Inferior parietal cortex (tissue), 1 donor: ENCODE results near the gene CNTNAP4.

Source experiments
- DNase-seq: peaks from one replicate; pipeline ENCODE4 v3.0.0-alpha.2; 2016; ENCODE audit errors: extremely low spot score

CNTNAP4 gene

GRCh38 chr16:76579277-76579922 is 302.2 kb downstream of the CNTNAP4 start:
- no peak for DNase-seq

DNA sequence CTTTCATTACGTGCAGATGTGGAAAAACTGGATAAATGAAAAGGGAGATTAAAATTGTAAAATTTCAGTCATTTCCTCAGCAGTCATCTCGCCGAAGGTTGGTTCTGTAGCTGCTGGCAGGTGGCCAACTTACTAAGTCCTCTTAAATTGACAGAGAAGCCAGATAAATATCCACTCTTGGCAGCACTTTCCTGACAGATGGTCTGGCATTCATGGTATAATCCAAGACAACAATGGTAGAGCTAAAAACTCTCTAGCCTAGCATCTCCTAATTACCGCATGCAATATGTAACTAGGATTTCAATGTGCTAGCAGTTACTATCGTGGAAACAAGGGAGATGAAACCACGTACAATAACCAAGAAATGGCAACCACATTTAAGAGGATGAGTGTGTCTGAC is 306.3 kb downstream of the CNTNAP4 start:
- DNase-seq, result peak; percentile 74

DNA sequence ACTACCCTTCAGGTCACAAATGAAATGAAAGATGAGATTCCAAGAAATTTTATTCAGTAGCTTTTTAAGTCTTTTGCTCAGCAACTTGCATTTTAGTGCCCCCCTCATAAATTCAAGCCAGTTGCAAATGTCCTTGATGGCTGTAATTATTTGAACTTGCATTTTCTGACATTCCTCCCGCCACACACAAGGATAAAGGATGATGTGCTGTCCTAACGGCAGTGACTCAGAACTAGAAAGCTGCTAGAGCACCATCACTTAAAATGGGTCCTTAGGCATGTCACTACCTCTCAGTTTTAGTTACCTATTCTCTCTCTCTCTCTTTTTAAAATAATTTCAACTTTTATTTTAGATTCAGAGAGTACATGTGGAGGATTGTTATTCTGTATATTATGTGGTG is 306.7 kb downstream of the CNTNAP4 start:
- DNase-seq, result no peak

DNA sequence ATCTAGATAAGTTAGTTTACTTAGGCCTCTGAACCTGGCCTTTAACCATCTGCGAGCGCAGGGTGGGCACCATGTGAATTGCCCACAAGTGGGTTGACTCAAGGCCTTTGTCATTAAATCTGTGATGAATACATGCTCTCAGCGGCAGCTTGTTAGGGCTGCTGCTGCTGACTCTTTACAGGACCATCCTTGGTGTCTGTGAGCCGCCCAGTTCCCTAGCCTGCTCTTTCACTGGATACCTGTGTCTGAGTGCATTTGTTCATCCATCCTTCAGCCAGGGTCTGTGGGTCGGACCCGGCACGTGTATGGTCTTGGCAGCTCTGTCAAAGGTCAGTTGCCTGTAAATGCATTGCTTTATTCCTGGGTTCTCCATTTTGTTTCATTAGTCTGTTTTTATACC is 321.3 kb downstream of the CNTNAP4 start:
- DNase-seq, result no peak

- no peak for DNase-seq
Observed at GRCh38 chr16:76607317-76607716, 330.1 kb downstream of the CNTNAP4 start.
